Tibial artery (tissue), 4 donors: ENCODE results near the gene MAGI2.

Experiments
- DNase-seq, 2 donors: peaks; one replicate each; pipeline ENCODE4 v3.0.0-alpha.2; 2019
- H3K27ac ChIP-seq, 2 donors: fragments of 200-600 bp; sonication (generic) in 1 of 2; 1 replicate in 1 of 2; 2 replicates in 1 of 2; pipeline ENCODE4 v1.5.1; 2018 to 2019; ENCODE audit warnings: mild to moderate bottlenecking in 1 of 2
- H3K27me3 ChIP-seq, 2 donors: fragments of 200-600 bp; sonication (generic) in 1 of 2; one replicate each; pipeline versions ENCODE4 v1.5.1 to v1.6.0; 2016 to 2019
- H3K36me3 ChIP-seq, 3 donors: fragments of 200-600 bp; sonication (generic) in 2 of 3; one replicate each; pipeline ENCODE4 v1.5.1; 2016 to 2019; ENCODE audit warnings: mild to moderate bottlenecking in 2 of 3
- H3K4me1 ChIP-seq, 4 donors: fragments of 200-600 bp; sonication (generic) in 2 of 4; 1 replicate in 3 of 4; 2 replicates in 1 of 4; pipeline ENCODE4 v1.5.1; 2016 to 2019
- H3K4me3 ChIP-seq, 2 donors: fragments of 200-600 bp; sonication (generic) in 1 of 2; 1 replicate in 1 of 2; 2 replicates in 1 of 2; pipeline ENCODE4 v1.5.1; 2018 to 2019; ENCODE audit warnings: mild to moderate bottlenecking in 2 of 2
- H3K9me3 ChIP-seq, 3 donors: fragments of 200-600 bp; sonication (generic) in 1 of 3; one replicate each; pipeline ENCODE4 v1.5.1; 2016 to 2019
- intact Hi-C: fragments of 100-400 bp; cut with DNase I; formaldehyde crosslinking; loops from one replicate; pipeline ENCODE4 v1.15.0; 2023; ENCODE audit warnings: low total_unique reads
- TF ChIP-seq, protein P1 (sequence below), 2 experiments: fragments of 200-600 bp in 1 of 2; fragments of 450-650 bp in 1 of 2; IDR thresholded peaks; one replicate each; pipeline ENCODE4 v1.5.1; 2017 to 2019; ENCODE audit warnings: antibody characterized with exemption in 2 of 2, mild to moderate bottlenecking in 1 of 2, moderate library complexity in 1 of 2

Gene MAGI2

DNA sequence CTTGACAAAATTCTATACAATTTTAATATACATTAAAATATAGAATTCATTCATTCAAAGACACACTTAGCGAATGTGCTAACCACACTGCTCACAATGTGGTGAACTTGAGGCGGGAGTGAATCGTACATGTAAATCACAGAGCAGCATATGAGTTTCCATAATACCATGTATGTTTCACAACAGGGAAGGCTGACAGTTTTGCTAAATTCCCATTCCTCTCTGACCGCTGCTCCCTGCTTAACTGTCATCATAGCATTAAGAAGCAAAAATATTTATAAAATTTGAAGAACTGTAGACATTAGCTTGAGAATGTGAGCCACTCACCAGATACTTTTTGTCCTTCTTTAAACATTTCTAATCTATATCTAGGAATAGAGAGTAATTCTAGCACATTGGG, 763.3 kb downstream of the MAGI2 start:
- H3K4me3 ChIP-seq = no peak overlapping the region
- no peaks in the 10 kb centered on the region for H3K9me3 ChIP-seq
- H3K27ac ChIP-seq = no peak overlapping the region
- TF ChIP-seq, protein P1, sequence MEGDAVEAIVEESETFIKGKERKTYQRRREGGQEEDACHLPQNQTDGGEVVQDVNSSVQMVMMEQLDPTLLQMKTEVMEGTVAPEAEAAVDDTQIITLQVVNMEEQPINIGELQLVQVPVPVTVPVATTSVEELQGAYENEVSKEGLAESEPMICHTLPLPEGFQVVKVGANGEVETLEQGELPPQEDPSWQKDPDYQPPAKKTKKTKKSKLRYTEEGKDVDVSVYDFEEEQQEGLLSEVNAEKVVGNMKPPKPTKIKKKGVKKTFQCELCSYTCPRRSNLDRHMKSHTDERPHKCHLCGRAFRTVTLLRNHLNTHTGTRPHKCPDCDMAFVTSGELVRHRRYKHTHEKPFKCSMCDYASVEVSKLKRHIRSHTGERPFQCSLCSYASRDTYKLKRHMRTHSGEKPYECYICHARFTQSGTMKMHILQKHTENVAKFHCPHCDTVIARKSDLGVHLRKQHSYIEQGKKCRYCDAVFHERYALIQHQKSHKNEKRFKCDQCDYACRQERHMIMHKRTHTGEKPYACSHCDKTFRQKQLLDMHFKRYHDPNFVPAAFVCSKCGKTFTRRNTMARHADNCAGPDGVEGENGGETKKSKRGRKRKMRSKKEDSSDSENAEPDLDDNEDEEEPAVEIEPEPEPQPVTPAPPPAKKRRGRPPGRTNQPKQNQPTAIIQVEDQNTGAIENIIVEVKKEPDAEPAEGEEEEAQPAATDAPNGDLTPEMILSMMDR (IDR thresholded peaks at IDR 0.05) = no peak
- intact Hi-C loops = no loop called here
- H3K27me3 ChIP-seq = no peaks in the 10 kb centered on the region
- H3K36me3 ChIP-seq = no peaks in the 10 kb centered on the region
- DNase-seq = no peak
- no peaks in the 10 kb centered on the region for H3K4me1 ChIP-seq

DNA sequence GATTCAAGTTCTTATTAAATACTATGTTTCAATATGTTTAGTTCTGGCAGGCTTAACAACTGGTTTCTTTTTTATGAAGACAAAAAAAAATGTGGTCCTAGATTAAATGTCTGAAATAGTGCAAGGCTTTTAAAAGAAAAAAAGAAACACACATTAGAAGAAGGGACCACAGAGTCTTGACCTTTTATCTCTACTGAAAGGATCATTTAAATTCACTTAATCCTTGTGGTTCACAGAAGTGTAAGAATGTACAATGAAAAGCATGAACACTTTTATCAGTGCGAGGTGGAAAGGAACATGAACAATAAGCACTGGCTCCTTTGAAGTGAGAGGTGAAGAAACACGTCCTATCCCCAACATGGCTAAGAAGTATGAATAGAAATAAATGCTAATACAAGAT, 765.1 kb downstream of the MAGI2 start:
- Histone ChIP-seq H3K4me1 (no peaks in the 10 kb centered on the region), H3K27ac (no peak overlapping the region), H3K4me3 (no peak overlapping the region), H3K36me3 (no peaks in the 10 kb centered on the region), H3K27me3 (no peaks in the 10 kb centered on the region), H3K9me3 (no peaks in the 10 kb centered on the region)
- DNase-seq = no peak
- intact Hi-C loops = no loop called here
- TF ChIP-seq, protein P1 (IDR thresholded peaks at IDR 0.05) = no peak

DNA sequence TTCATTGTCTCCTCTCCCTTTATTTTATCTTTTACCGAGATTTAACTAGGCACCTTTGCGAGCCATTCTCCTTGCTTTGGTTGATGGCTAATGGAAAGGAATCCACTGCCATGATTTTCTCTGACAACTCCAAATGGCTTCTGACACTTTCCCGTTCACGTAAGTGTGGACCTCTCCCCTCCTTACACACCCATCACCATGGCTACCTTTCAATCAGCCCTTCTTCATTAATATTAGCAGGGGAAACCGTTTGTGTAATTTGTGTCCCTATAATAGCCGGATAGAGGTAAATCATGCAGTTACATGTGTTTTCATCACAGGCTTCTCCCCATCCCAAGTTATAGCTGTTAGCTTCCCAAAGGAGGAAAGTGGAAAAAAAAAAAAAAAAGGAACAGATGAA, 767.3 kb downstream of the MAGI2 start:
- no peaks in the 10 kb centered on the region for H3K36me3 ChIP-seq
- no peak overlapping the region for H3K27ac ChIP-seq
- TF ChIP-seq, protein P1 (IDR thresholded peaks at IDR 0.05) = no peak
- H3K27me3 ChIP-seq = no peaks in the 10 kb centered on the region
- H3K4me1 ChIP-seq = no peaks in the 10 kb centered on the region
- DNase-seq = no peak
- H3K4me3 ChIP-seq = no peak overlapping the region
- no peaks in the 10 kb centered on the region for H3K9me3 ChIP-seq
- intact Hi-C loops = no loop called here

DNA sequence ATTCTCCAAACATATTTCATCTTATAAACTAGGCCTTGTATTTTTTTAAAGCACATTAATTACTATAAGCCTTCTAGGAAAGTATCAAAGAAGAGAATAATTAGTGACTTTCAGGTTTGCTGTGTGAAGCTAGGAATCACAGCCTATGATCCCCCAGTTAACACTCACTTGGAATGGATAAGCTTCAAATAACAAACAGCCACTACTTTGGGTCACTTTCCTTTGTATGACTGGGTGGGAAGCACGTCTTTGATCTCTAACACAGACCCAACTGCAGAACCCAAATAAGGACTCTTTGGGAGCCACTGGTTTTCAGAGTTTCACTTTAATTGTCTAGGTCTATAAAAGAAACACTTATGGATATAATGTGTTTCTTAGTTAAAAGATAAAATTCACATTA, 769.3 kb downstream of the MAGI2 start:
- intact Hi-C loops = no loop called here
- H3K4me3 ChIP-seq = no peak overlapping the region
- DNase-seq = no peak

DNA sequence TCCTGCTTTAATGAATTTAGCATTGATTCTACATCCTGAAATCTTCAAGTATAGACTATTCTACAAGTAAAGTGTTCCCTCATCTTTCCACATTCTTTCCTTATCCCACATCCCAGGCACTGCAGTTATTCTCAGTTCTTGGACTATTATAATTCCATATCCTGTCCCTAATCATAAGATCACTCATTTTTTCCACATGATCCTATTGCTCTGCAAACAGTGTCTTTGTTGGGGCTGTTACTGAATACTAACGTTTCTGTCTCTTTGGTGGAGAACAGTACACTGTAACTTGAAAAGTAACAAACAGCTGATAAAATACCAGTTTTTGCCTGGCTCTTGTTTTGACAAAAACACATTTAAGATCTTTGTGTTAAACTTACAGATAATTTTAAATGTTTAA, 769.9 kb downstream of the MAGI2 start:
- H3K9me3 ChIP-seq = no peaks in the 10 kb centered on the region
- no peaks in the 10 kb centered on the region for H3K27me3 ChIP-seq
- intact Hi-C loops = no loop called here
- H3K4me1 ChIP-seq = no peaks in the 10 kb centered on the region
- H3K4me3 ChIP-seq = no peak overlapping the region
- DNase-seq = no peak
- H3K36me3 ChIP-seq = no peaks in the 10 kb centered on the region
- TF ChIP-seq, protein P1 (IDR thresholded peaks at IDR 0.05) = no peak
- no peak overlapping the region for H3K27ac ChIP-seq

More for the DNA sequence above, 769.3 kb downstream of the MAGI2 start:
- Histone ChIP-seq H3K4me1 (no peaks in the 10 kb centered on the region), H3K27ac (no peak overlapping the region), H3K36me3 (no peaks in the 10 kb centered on the region), H3K9me3 (no peaks in the 10 kb centered on the region), H3K27me3 (no peaks in the 10 kb centered on the region)
- TF ChIP-seq, protein P1 (IDR thresholded peaks at IDR 0.05) = no peak
